Kidney (tissue), 14 donors: ENCODE results near the gene SACS. TPM values are rescaled to one million over a fixed set of nuclear protein-coding genes. Genes with fewer than 3 reads are reported as not detected.

Source experiments
- DNase-seq, 5 donors: peaks; one replicate each; pipeline ENCODE4 v3.0.0-alpha.2; 2013 to 2020
- FAIRE-seq: peaks from 2 replicates; lab custom pipeline; 2012; peaks lifted over from hg19 to GRCh38; lab: Jason Lieb, UNC
- H3K27ac ChIP-seq, 2 donors: one replicate each; pipeline ENCODE4 v1.7.0; 2013; ENCODE audit warnings: low read depth in 2 of 2, low read length in 2 of 2, inconsistent platforms in 1 of 2
- H3K27me3 ChIP-seq: one replicate; pipeline ENCODE4 v1.7.1; 2013; ENCODE audit warnings: low read length, inconsistent platforms; ENCODE audit not compliant: control insufficient read depth, insufficient read depth
- H3K36me3 ChIP-seq, 3 donors: one replicate each; pipeline versions ENCODE4 v1.7.0 to v1.7.1; 2013; ENCODE audit warnings: low read length in 3 of 3, control low read depth in 1 of 3, inconsistent platforms in 1 of 3; ENCODE audit not compliant: insufficient read depth in 3 of 3, control insufficient read depth in 2 of 3
- H3K4me1 ChIP-seq, 3 donors: one replicate each; pipeline versions ENCODE4 v1.7.0 to v1.7.1; 2013; ENCODE audit warnings: low read length in 3 of 3, inconsistent platforms in 1 of 3, low read depth in 1 of 3; ENCODE audit not compliant: control insufficient read depth in 2 of 3, insufficient read depth in 2 of 3
- H3K4me3 ChIP-seq, 3 donors: one replicate each; pipeline versions ENCODE4 v1.7.0 to v1.8.1; 2013; ENCODE audit warnings: low read length in 3 of 3, control low read depth in 1 of 3, inconsistent platforms in 1 of 3
- H3K9ac ChIP-seq, 3 donors: one replicate each; pipeline versions ENCODE4 v1.7.0 to v1.7.1; 2013; ENCODE audit warnings: low read length in 3 of 3, control low read depth in 1 of 3, inconsistent platforms in 1 of 3
- H3K9me3 ChIP-seq, 3 donors: one replicate each; pipeline versions ENCODE4 v1.7.0 to v1.7.1; 2013; ENCODE audit warnings: low read length in 3 of 3, control low read depth in 1 of 3, inconsistent platforms in 1 of 3; ENCODE audit not compliant: control insufficient read depth in 2 of 3, insufficient read depth in 1 of 3
- CTCF ChIP-seq: IDR thresholded peaks from 3 replicates; pipeline ENCODE4 v1.5.1; 2012; ENCODE audit warnings: mild to moderate bottlenecking, moderate library complexity, borderline replicate concordance; ENCODE audit not compliant: insufficient read depth; ENCODE audit errors: extremely low read depth
- intact Hi-C: fragments of 100-400 bp; cut with DNase I; formaldehyde crosslinking; loops from one replicate; pipeline ENCODE4 v1.11.1; 2022
- polyA plus RNA-seq: library from polyadenylated mRNA; stranded (reverse); fragments of 350-450 nt; fragmentation: Illumina TruSeq; extraction: RNeasy Lipid Tissue Mini Kit (QIAGEN cat#74804); gene quantifications from one replicate; pipeline ENCODE4 v1.2.3, GENCODE V29; 2014; ENCODE audit warnings: low read depth, low replicate concordance; ENCODE audit not compliant: insufficient read depth
- total RNA-seq: library from RNA; stranded (reverse); fragmentation: NEBNext Ultra II Directional; extraction: Animal tissue kit (Norgen Biotek cat#: 25700); gene quantifications from one replicate; pipeline ENCODE4 v1.2.1, GENCODE V29; 2021
- donor health status: control.
- donor health status: control.
- donor health status: control.
- donor health status: control.
- donor health status: control.
- donor health status: DM: yes; HTN: yes; CAD: no.
- donor health status: Normal renal cell carcinoma (clear cell type).

The SACS gene
- total and polyA plus RNA-seq, 2 donors from 2014 or later, result 0.58 to 12.5 TPM

DNA sequence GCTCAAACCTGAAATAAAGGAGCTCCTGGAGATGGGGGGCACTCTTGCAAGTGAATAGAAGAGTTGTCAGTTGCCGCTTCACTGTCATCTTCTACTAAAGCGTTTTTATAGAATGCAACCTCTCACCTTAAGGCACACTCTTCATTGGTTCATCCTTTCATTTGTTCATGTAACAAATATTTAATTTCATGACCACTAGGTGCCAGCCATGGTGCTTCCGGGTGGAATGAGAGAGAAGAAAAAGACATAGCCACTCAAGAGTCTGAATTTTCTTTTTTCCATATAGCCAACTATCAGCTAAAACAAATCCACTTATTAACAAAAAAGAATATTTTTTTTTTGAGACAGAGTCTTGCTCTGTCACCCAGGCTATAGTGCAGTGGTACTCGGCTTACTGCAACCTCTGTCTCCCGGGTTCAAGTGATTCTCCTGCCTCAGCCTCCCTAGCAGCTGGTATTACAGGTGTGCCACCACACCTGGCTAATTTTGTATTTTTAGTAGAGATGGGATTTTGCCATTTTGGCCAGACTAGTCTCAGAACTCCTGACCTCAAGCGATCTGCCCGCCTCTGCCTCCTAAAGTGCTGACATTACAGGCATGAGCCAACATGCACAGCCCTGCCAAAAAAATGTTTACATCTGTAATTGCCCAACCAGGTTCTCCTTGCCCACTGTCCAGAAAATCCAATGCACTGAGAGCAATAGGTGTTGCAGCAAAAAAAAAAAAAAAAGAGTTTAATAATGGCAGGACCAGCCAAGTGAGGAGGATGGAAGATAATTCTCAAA lies 22.1 kb upstream of the SACS start:
- Histone ChIP-seq H3K9ac (no peak overlapping the region), H3K27me3 (no peaks in the 10 kb centered on the region), H3K36me3 (no peaks in the 10 kb centered on the region), H3K4me3 (no peak overlapping the region), H3K4me1 (no peaks in the 10 kb centered on the region), H3K27ac (no peak overlapping the region), H3K9me3 (no peaks in the 10 kb centered on the region)
- FAIRE-seq (no peak), DNase-seq (no peak)
- intact Hi-C loops, result no loop called here
- no peak for TF ChIP-seq CTCF

DNA sequence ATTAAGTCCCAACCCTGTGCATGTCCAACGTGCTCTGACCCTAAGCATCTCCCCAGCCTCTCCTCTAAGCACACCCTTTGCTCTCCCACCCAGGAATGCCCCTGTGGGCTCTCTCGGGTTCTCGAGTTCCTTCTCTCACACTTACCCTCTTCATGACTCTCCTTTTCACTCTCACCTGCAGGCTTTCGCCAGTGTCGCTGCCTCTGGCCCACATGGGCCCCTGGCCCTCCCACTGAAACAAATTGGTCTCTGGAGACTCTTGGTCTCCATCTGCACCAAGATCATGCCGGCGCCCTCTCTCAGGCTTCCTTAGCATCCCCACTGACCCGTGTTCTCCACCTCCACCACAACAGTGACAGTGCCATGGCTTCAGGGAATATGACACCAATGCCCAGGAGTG lies 19.6 kb upstream of the SACS start:
- no peaks in the 10 kb centered on the region for H3K9me3 ChIP-seq
- DNase-seq (no peak), FAIRE-seq (no peak)
- intact Hi-C loops, result no loop called here
- no peaks in the 10 kb centered on the region for H3K4me1 ChIP-seq
- no peaks in the 10 kb centered on the region for H3K27me3 ChIP-seq
- no peak overlapping the region for H3K27ac ChIP-seq
- TF ChIP-seq CTCF, result no peak
- no peak overlapping the region for H3K4me3 ChIP-seq
- H3K36me3 ChIP-seq, result no peaks in the 10 kb centered on the region
- no peak overlapping the region for H3K9ac ChIP-seq

GRCh38 chr13:23450340-23451046 lies 17.0 kb upstream of the SACS start:
- H3K9me3 ChIP-seq, result no peaks in the 10 kb centered on the region
- H3K36me3 ChIP-seq, result no peaks in the 10 kb centered on the region
- TF ChIP-seq CTCF, result no peak
- intact Hi-C loops, result no loop called here
- no peaks in the 10 kb centered on the region for H3K27me3 ChIP-seq
- DNase-seq (peak in 2 of 5 donors; percentile 31 to 55), FAIRE-seq (no peak)
- H3K27ac ChIP-seq, result no peak overlapping the region
- H3K4me1 ChIP-seq, result no peaks in the 10 kb centered on the region
- no peak overlapping the region for H3K4me3 ChIP-seq
- no peak overlapping the region for H3K9ac ChIP-seq
